NCI-H2107 (cell line): ENCODE data around the gene VAV1.
"Not testable (repeated sequence)": the region's sequence is repeated elsewhere in the genome, so short reads cannot be mapped to it uniquely, and the experiment has no call there.

ENCODE experiments used
- DNase-seq: peaks from one replicate; lab custom pipeline; 2025; lab: John Stamatoyannopoulos, UW

VAV1 gene

GRCh38 chr19:6737873-6738786 is 34.4 kb upstream of the VAV1 start:
- DNase-seq, result no peak

- DNase-seq, result no peak
Observed at GRCh38 chr19:6738787-6739389, 33.6 kb upstream of the VAV1 start.

GRCh38 chr19:6739390-6739882 is 33.1 kb upstream of the VAV1 start, which contains the start of gene TRIP10:
Gene TRIP10, plus strand, starts transcription at chr19:6739680. Its CDS starts 82 bp downstream, at chr19:6739762.
- DNase-seq, result no peak

GRCh38 chr19:6739883-6740588 is 32.5 kb upstream of the VAV1 start:
- no peak for DNase-seq

GRCh38 chr19:6740589-6741343 is 31.7 kb upstream of the VAV1 start:
- no peak for DNase-seq

GRCh38 chr19:6743066-6743465 is 29.4 kb upstream of the VAV1 start:
- DNase-seq, result no peak

GRCh38 chr19:6743714-6744380 is 28.7 kb upstream of the VAV1 start:
- DNase-seq, result no peak

GRCh38 chr19:6744381-6745301 is 27.9 kb upstream of the VAV1 start:
- DNase-seq, result no peak

GRCh38 chr19:6745965-6746364 is 26.5 kb upstream of the VAV1 start:
- DNase-seq, result no peak

GRCh38 chr19:6748543-6748942 is 24.0 kb upstream of the VAV1 start:
- not testable (repeated sequence) for DNase-seq

- DNase-seq, result no peak
Observed at GRCh38 chr19:6750062-6750461, 22.4 kb upstream of the VAV1 start.

- DNase-seq, result no peak
Observed at GRCh38 chr19:6751189-6751588, 21.3 kb upstream of the VAV1 start.

GRCh38 chr19:6752256-6753177 is 20.0 kb upstream of the VAV1 start:
- DNase-seq, result no peak

- DNase-seq, result no peak
Observed at GRCh38 chr19:6753178-6754031, 19.1 kb upstream of the VAV1 start.

- DNase-seq, result no peak
Observed at GRCh38 chr19:6754136-6754535, 18.4 kb upstream of the VAV1 start.

- DNase-seq, result no peak
Observed at GRCh38 chr19:6754653-6755463, 17.6 kb upstream of the VAV1 start.

- DNase-seq, result no peak
Observed at GRCh38 chr19:6760606-6761005, 11.9 kb upstream of the VAV1 start.
